ENCODE results near the gene SPINK6.

SPINK6 gene

DNA sequence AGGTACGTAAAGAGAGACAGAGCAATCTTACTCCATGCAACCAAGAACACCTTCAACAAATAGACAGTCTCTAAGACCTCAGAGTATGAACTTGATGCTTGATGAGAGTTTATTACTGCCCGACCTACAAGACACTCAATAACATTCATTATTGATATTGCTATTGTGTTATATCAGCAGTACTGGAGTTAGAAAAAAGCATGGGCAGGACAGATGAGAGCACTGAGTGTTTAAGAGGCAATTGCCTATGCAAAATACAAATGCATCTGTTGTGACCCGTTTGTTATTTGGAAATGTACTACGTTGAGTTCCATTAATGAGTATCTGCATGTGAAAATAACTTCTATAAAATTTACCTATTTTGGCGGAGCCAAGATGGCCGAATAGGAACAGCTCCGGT is 27.4 kb downstream of the SPINK6 start:
- DNase-seq (ENCODE audit: extremely low spot score), result no peak
- ChIA-PET POLR2A (no interaction called here), CTCF (no interaction called here)
- TF ChIP-seq, protein P1, sequence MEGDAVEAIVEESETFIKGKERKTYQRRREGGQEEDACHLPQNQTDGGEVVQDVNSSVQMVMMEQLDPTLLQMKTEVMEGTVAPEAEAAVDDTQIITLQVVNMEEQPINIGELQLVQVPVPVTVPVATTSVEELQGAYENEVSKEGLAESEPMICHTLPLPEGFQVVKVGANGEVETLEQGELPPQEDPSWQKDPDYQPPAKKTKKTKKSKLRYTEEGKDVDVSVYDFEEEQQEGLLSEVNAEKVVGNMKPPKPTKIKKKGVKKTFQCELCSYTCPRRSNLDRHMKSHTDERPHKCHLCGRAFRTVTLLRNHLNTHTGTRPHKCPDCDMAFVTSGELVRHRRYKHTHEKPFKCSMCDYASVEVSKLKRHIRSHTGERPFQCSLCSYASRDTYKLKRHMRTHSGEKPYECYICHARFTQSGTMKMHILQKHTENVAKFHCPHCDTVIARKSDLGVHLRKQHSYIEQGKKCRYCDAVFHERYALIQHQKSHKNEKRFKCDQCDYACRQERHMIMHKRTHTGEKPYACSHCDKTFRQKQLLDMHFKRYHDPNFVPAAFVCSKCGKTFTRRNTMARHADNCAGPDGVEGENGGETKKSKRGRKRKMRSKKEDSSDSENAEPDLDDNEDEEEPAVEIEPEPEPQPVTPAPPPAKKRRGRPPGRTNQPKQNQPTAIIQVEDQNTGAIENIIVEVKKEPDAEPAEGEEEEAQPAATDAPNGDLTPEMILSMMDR (IDR thresholded peaks at IDR 0.05; ENCODE audit: control extremely low read depth, extremely low read depth, low read depth, missing control alignments), result no peak

- POLR2A ChIA-PET, result no interaction called here
Observed at GRCh38 chr5:148237785-148238417, 35.1 kb downstream of the SPINK6 start.

DNA sequence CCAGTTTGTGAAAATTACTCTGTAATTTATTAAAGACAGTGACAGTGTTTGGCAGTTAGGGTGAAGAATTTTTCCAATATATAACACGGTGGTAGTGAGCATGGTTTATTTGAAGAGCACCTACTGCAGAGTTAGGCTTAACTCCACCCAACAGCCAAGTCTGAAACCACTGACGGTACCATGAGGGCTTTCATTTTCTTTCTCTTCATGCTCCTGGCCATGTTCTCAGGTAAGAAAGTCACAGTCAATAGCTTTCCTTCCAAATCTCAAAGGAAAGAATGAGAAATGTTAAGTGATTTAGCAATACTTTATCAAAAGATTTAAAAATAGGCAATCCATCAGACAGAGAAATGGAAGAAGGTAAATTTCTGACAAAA is 35.6 kb downstream of the SPINK6 start, which contains the start of gene MARCOL:
MARCOL (plus strand) TSS at position 108 of the 377 bp plus-strand sequence; CDS start at position 181, 73 bp downstream.
- CTCF ChIA-PET, result interaction anchor here (1.3 kb wide), 1 partner anchor 29 kb away, joined by 3 read pairs; no protein-coding TSS in a partner anchor
- DNase-seq (ENCODE audit: extremely low spot score), result no peak
- POLR2A ChIA-PET, result no interaction called here
- TF ChIP-seq, protein P1 (IDR thresholded peaks at IDR 0.05; ENCODE audit: control extremely low read depth, extremely low read depth, low read depth, missing control alignments), result no peak

More at GRCh38 chr5:148237785-148238417, 35.1 kb downstream of the SPINK6 start:
- TF ChIP-seq, protein P1 (IDR thresholded peaks at IDR 0.05; ENCODE audit: control extremely low read depth, extremely low read depth, low read depth, missing control alignments), result no peak
- no peak for DNase-seq (ENCODE audit: extremely low spot score)
- CTCF ChIA-PET, result no interaction called here

GRCh38 chr5:148248894-148249293 is 46.1 kb downstream of the SPINK6 start:
- POLR2A ChIA-PET, result no interaction called here
- TF ChIP-seq, protein P1 (IDR thresholded peaks at IDR 0.05; ENCODE audit: control extremely low read depth, extremely low read depth, low read depth, missing control alignments), result no peak
- CTCF ChIA-PET, result no interaction called here
- no peak for DNase-seq (ENCODE audit: extremely low spot score)

GRCh38 chr5:148255456-148255855 is 52.6 kb downstream of the SPINK6 start:
- no peak for DNase-seq (ENCODE audit: extremely low spot score)
- TF ChIP-seq, protein P1 (IDR thresholded peaks at IDR 0.05; ENCODE audit: control extremely low read depth, extremely low read depth, low read depth, missing control alignments), result no peak
- CTCF ChIA-PET, result no interaction called here
- POLR2A ChIA-PET, result no interaction called here

GRCh38 chr5:148259288-148259687 is 56.4 kb downstream of the SPINK6 start:
- ChIA-PET CTCF (interaction anchor here (1.0 kb wide), 1 partner anchor 12 kb away, joined by 3 read pairs; no protein-coding TSS in a partner anchor), POLR2A (no interaction called here)
- DNase-seq (ENCODE audit: extremely low spot score), result no peak
- TF ChIP-seq, protein P1 (IDR thresholded peaks at IDR 0.05; ENCODE audit: control extremely low read depth, extremely low read depth, low read depth, missing control alignments), result no peak
